Superior temporal gyrus (tissue), 1 donor: ENCODE measurements around the gene ATG9A.
"Not testable (repeated sequence)": the region's sequence is repeated elsewhere in the genome, so short reads cannot be mapped to it uniquely, and the experiment has no call there.

Experiments used
- DNase-seq: peaks from one replicate; pipeline ENCODE4 v3.0.0-alpha.2; 2016; ENCODE audit errors: extremely low spot score

Gene ATG9A, protein sequence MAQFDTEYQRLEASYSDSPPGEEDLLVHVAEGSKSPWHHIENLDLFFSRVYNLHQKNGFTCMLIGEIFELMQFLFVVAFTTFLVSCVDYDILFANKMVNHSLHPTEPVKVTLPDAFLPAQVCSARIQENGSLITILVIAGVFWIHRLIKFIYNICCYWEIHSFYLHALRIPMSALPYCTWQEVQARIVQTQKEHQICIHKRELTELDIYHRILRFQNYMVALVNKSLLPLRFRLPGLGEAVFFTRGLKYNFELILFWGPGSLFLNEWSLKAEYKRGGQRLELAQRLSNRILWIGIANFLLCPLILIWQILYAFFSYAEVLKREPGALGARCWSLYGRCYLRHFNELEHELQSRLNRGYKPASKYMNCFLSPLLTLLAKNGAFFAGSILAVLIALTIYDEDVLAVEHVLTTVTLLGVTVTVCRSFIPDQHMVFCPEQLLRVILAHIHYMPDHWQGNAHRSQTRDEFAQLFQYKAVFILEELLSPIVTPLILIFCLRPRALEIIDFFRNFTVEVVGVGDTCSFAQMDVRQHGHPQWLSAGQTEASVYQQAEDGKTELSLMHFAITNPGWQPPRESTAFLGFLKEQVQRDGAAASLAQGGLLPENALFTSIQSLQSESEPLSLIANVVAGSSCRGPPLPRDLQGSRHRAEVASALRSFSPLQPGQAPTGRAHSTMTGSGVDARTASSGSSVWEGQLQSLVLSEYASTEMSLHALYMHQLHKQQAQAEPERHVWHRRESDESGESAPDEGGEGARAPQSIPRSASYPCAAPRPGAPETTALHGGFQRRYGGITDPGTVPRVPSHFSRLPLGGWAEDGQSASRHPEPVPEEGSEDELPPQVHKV

DNA sequence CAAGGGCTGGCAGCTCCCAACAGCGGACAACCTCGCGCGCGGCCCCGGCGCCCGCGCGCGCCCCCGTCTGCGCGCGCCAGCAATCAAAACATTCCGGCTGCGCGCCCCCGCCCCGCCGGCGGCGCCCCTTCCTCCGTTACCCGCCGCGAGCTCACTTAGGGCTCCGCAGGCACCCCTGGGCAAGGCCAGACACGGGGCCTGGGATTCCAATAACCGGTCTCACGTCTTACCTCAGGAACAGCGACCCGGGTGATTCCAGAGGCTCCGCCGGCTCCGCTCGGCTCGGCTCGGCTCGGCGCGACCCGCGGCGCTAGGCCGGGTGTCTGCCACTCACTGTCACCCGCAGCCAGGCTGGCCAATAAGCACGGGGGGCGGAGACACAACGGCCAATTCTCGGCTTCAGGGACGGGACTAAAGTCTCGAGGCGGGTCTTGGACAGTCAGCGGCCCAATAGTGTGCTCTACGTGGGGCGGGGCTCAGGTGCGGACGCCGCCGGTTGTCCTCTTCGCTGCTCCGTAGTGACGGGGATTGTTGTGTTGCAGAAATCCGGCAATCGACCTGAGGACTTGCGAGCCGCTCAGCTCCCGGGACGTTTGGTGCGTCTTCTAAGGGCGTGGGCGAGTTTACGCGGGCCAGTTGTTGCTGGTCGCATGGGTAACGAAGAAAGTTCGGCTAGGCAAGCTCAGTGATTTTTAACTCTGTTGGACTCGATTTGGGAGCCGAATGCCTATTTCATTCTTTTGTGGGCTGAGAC is at the start of gene ATG9A, which contains the start of gene ANKZF1:
Gene ATG9A, minus strand, starts transcription at position 332 of the 754 bp plus-strand sequence. CDS start 1,612 bp downstream, outside the sequence.
Gene ANKZF1, plus strand, starts transcription at position 502 of the 754 bp plus-strand sequence. CDS start 452 bp downstream, outside the sequence.
- peak; percentile 99 for DNase-seq

DNA sequence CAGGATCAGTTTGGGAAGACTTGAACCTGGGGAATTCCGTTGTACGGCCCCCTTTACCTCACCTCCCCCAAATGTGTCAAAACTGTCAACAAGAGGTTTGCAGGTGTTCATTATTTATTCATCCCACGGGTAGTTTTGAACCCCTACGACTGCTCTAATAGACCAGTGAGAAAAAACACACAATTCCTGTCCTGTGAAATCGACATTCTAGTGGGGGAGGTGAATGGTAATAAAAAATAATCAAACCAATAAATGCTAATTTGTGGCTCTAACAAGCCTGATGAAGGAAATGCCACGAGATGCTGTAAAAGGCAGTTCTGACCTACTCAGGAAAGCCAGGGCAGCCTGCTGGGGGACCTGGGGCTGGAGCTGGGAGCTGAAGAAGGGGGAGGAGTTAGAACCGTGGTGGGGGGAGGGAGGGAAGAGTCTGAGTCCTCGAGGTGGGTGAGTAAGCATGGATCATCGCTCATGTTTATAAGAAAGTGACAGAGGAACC is 49.3 kb upstream of the ATG9A start:
- DNase-seq, result no peak

DNA sequence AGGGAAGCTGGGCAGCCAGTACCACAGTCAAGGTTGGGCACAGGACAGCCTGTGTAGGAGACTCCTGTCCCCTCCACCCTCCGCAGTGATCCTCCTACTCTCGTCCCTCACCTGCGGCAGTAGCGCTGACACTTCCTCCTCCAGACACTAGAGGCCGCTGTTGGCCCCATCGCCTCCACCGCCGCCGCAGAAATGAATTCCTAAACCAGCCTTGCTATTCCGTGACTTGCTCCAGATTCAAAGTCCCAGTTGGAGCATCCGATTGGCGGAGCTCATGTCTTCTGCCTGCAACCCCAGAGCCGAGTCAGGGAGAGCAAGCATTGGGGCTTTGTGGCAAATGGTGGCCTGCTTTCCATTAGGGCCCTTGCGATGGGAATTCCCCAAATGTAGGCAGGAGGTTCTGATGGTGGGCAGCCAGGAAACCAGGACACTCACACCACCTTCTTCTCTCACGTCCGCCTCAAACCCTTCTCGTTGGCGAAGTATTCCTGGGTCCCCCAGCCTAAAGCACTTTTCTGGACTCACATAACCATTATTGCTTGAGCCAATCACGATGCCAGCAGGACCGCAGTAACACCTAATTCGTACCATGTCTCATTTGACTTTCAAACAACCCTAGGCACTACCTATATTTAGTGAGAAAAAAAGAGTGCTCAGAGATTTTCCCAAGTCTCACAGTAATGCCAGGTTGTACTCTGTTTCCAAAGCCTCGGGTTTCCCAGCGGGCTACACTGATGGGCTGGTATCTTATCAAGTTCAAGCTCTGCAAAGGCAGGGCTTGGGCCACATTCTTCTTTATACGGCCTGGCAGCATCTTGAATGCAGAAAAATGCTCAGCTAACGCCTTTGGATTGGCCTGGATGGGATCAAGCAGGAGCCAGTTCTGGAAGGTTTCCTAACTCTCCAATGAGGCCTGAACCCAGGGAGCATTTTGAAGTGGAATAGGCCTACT is 48.5 kb upstream of the ATG9A start:
- peak; percentile 96 for DNase-seq

DNA sequence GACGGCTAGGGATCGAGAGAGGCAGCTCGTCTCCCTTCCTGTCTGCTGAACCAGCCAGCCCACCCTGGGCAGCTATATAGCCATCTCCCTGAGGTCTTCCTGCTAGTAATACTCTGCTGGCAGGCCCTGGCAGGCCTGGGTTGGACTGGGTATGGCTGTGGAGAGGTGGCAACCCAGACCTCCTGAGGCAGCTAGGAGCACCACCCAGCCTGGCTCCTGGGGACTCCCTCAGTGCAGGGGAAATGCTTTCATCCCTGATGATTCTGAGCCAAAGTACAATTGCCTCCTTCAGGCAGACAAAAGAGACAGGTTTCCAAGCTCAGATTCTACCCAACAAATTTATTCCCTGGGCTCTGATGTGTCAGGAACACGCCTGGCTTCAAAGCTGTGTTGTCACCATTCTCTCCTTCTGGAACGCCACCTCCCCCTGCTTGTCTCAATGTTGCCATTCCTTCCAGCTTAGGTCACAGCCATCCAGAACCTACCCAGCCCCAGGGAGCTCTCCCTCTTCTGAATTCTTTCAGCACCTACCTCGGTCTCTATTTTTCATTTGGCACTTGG is 45.0 kb upstream of the ATG9A start:
- DNase-seq, result no peak

DNA sequence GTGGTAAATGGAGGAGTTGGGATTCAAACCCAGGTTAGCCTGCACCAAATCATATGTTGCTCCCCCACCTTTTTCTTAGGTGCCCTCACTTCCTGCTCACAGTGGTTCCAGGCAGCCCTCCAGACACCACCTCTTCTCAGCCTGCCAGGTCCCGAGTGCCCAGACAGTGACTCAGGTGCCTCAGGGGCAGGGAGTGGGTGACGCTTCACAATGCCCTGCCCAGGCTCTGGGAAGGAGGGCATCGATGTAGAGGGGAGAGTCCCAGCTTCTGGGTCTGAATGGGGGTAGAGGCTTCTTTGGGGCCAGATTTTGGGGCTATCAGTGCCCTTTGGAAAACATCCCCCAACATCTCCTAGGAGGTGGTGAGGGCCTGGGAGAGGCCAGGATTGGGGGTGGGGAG is 44.5 kb upstream of the ATG9A start:
- DNase-seq, result no peak

DNA sequence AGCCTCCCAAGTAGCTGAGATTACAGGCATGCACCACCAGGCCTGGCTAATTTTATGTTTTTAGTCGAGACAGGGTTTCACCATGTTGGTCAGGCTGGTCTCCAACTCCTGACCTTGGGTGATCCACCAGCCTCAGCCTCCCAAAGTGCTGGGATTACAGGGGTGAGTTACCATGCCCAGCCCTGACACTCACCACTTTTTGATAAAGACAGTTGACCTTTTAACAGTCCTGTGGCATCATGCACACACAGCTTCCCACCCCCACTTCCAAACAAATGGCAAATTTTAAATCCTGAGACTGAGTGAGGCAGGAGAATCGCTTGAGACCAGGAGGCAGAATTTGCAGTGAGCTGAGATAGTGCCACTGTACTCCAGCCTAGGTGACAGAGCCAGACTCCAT is 43.6 kb upstream of the ATG9A start:
- no peak for DNase-seq

DNA sequence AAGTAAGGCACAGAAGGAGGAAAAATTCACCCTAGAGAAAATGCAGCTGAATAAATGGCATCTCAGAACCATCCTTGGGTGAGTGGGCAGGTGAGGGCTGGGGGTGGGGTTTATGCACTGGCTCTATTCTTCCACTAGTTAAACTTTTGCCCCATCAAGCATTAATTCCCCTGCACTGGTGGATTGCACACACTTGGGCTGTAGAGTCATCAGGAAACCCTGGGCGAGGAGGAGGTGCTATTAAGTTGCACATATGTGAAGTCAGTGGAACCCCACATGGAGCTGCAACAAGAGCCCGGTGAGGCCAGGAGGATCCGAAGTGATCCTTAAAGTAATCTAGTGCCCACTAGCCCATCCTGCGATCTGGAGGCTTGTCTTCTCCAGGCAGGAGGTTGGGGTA is 42.9 kb upstream of the ATG9A start:
- DNase-seq, result no peak

DNA sequence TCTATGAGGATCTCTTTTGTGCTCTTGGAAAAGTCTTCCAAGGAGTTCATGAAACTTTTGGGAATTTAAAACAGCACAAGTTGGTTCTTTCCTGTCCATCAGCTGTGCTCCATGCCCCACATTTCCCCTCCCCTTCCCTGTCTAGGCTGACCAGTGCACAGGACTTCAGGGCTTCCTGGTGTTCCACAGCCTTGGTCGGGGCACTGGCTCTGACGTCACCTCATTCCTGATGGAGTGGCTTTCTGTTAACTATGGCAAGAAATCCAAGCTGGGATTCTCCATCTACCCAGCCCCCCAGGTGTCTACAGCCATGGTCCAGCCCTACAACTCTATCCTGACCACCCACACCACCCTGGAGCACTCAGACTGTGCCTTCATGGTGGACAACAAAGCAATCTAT is 41.6 kb upstream of the ATG9A start:
- no peak for DNase-seq

DNA sequence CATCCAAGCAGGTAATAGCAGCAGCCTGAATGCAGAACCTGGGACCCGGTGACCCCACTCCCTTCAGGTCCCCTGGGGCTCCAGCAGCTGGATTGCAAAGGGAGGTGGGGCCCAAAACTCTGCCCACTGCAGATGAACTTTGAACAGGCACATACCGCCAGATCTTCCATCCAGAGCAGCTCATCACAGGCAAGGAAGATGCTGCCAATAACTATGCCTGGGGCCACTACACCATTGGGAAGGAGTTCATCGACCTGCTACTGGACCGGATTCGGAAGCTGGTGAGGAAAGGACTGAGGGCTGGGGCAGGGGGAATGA is 40.6 kb upstream of the ATG9A start:
- DNase-seq, result no peak

DNA sequence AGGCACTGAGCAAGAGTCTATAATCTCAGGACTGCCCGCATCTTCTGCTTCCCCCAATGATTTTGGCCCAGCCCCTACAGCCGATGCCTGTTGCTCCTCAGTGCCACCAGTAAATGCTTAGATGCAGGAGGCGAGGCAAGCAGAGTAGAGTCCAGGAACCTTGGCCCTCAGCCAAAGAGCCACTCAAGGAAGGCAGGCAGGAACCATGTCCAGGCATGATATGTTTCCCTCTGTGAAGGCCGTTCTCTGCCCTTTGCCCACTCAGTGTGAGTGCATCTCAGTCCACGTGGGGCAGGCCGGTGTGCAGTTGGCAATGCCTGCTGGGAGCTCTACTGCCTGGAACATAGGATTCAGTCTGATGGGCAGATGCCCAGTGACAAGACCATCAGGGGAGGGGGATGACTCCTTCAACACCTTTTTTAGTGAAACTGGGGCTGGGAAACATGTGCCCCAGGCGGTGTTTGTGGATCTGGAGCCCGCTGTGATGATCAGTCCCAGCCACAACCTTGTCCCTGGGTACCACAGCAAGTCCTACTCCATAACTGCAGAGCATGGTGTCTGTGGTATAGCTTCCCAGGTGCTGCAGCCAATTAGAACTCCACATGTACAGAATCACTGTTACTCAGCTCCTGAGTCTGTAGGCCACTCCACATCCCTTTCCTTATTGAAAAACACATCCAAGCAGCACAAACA is 40.1 kb upstream of the ATG9A start:
- DNase-seq, result no peak

DNA sequence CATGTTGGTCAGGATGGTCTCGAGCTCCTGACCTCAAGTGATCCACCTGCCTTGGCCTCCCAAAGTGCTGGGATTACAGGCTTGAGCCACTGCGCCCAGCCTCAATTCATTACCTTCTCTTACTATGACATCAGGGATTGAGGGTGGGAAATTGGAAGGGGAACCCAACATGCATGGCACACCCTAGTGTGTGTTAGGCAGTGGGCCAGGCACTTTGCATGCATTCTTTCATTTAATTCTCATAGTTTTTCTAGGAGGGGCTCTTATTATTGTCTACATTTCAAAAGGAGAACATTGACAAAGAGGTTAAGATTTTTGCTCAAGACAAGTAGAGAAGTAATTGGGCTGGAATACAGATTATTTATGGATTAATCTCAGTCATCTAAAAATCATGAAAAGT is 38.9 kb upstream of the ATG9A start:
- no peak for DNase-seq

DNA sequence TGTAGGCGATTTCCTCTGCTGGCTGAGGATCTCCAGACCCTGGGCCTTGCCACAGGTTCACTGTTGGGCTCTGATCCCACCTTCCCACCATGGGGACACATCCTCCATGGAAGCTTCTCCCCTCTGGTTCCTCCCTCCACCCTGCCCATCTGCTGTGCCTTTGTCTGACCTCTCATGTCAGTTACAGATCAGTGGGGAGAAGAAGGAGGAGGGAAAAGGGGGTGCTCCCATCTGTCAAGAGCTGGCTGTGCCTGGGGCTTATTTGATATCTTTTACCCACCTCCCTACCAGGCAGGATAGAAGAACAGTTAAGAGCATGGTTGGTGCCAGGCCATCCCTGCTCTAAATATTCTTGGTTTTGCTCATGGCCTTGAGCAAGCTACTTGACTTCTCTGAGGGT is 37.5 kb upstream of the ATG9A start:
- no peak for DNase-seq

DNA sequence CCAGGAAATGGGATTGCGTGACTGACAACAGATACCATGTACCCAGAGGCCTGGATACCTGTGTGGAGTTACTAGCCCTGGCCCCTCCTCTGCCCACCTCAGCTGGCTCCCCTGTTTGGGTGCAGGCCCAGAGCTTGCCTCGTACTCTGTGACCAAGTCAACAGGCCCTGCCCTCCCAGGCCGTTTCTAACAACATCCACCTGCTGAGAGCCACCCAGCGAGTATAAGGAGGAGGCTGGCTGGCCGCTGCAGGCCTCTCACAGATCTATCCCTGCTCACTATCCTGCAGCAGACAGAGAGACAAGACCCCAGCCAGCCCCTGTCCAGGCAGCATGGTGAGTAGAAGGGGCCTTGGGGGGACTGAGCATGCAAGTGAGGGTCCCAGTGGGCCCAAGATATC is 36.8 kb upstream of the ATG9A start:
- no peak for DNase-seq

DNA sequence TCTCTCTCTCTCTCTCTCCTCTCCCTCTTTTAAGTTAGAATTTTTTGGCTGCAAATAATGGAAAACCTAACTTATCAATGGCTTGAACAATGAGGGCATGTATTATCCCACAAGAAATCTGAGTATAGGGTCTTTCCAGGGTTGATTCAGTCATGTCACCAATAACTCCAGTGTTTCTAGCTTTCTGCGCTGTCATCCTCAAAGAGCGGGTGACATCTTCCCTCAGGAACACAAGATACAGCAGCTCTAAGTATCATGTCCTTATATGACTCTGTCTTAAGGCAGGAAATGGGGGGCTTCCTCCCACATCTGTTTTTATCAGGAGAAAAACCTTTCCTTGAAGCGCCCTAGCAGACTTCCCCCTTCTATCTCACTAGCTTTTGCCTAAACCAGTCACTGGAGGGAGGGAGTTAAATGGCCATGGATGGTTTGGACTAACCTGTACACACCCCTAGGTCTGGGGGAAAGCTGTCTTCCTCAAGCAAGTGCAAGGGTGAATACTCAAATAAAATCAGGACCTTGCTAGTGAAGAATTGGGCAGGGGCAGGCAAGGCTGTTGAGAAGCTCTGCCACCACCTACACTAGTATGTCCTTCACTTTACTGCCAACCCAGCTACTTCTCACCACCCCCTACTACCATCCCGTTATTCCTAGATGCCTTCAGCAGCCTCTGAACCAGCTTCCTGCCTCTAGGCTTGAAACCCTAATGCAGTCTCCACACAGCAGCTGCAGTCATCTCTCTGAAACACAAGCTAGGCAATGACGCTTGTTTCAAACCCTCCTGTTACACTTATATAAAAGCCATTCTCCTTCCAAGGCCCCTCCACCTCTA is 31.8 kb upstream of the ATG9A start:
- peak; percentile 33 for DNase-seq

DNA sequence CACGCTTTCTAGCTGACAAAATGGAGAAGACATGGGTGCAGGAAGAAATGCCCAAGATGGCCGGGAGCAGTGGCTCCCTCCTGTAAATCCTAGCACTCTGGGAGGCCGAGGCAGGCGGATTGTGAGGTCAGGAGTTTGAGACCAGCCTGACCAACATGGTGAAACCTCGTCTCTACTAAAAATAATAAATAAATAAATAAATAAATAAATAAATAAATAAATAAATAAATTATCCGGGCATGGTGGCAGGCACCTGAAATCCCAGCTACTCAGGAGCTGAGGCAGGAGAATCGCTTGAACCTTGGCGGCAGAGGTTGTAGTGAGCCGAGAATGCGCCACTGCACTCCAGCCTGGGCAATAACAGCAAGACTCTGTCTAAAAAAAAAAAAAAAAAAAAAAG is 29.5 kb upstream of the ATG9A start:
- not testable (repeated sequence) for DNase-seq

DNA sequence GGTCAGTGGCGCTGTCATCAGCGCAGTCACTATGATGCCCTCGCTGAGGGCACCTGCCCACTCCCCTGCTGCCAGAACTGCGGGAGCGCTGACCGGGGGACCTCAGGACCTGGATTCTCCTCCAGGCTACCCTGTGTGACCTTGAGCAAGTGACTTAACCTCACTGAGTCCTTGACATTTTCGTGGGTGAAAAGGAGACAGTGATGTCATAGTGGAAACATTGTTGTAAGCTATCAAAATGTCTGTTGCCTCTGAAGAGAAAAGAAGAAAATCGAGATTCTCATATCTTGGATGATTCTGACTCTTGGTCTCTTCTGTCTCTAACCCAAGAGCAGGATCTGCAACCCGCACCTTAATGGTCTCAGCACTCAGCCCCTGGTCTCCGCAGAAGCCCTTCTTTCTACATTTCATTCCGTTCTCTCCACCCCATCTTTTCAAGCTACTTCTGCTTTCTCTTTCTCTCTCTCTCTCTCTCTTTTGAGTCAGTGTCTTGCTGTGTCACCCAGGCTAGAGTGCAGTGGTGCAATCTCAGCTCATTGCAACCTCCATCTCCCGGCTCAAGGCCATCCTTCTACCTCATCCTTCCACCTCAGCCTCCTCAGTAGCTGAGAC is 25.3 kb upstream of the ATG9A start:
- peak; percentile 18 for DNase-seq

DNA sequence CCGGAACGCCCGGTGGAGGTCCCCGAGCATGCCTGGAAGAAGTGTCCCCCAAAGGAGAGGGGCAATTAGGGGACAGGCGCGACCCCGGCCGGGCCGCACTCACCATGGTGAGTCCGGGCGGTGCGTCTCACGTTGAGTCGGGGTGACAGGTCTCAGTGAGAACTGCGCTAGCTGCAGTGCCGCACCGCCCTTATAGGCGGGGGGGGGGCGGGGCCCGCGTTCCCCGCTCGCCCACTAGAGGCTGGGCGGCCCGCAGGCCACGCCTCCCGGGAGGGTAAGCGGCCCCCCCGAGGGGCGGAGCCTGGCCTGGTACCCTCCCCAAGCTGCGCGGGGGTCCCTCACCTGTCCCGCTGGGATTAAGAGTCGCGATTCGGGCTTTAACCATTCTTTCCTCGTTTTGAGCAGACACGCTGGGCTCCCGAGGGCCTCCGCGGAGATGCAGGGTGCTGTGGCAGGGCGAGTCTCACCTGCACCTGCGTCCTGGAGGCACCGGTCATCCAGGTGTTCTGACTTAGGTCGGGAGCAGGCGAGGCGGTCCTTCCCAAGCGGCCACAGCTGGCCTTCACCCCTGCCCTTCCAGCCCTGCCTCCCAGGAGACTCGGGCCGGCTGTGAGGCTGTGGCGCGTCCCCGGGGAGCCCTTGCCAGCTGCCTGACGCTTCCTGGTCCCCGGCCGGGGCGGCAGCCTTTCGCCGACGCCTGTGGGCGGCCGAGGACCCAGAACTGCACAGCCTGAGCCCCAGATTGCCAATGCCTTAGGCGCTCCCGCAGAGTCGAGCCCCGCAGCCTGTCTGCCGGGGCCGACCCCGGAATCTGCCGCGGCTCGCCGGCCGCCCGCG is 24.5 kb upstream of the ATG9A start, which contains the start of gene TUBA4A:
Gene TUBA4A, minus strand, starts transcription at position 166 of the 837 bp plus-strand sequence. Its CDS starts 60 bp downstream, at position 106.
- DNase-seq, result peak; percentile 82
